GM12873 (cell line): ENCODE measurements around the gene TNFRSF13B.
A peak's percentile ranks its signal among the peaks of the same experiment; 100 is the strongest.

Experiments used
- TF ChIP-seq, protein P1 (sequence below): IDR thresholded peaks from 2 replicates; pipeline ENCODE4 v1.5.1; 2012; ENCODE audit warnings: low read depth, mild to moderate bottlenecking, moderate library complexity, low read length, control low read depth; ENCODE audit not compliant: insufficient read depth; ENCODE audit errors: missing control alignments

Gene TNFRSF13B

DNA sequence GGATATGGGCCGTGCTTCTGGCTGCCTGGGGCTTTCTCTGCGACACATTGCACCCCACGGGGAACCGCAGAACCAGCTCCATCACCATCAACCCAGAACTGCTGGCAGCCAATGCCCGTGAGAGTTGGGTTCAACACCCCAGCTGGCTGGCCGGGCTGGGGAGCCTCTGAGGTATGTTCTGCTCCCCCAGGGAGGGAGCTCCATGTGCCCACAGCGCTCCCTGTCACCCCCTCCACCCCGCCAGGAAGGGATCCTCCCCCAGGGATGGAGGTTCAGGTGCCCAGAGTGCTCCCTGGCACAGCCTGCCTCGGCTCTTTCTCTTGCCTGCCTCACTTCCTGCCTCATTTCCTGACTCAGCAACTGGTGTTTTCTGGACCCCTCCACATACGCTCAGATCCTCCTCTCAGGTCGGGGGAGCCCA lies 46.1 kb upstream of the TNFRSF13B start:
- TF ChIP-seq, protein P1, sequence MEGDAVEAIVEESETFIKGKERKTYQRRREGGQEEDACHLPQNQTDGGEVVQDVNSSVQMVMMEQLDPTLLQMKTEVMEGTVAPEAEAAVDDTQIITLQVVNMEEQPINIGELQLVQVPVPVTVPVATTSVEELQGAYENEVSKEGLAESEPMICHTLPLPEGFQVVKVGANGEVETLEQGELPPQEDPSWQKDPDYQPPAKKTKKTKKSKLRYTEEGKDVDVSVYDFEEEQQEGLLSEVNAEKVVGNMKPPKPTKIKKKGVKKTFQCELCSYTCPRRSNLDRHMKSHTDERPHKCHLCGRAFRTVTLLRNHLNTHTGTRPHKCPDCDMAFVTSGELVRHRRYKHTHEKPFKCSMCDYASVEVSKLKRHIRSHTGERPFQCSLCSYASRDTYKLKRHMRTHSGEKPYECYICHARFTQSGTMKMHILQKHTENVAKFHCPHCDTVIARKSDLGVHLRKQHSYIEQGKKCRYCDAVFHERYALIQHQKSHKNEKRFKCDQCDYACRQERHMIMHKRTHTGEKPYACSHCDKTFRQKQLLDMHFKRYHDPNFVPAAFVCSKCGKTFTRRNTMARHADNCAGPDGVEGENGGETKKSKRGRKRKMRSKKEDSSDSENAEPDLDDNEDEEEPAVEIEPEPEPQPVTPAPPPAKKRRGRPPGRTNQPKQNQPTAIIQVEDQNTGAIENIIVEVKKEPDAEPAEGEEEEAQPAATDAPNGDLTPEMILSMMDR = no peak

DNA sequence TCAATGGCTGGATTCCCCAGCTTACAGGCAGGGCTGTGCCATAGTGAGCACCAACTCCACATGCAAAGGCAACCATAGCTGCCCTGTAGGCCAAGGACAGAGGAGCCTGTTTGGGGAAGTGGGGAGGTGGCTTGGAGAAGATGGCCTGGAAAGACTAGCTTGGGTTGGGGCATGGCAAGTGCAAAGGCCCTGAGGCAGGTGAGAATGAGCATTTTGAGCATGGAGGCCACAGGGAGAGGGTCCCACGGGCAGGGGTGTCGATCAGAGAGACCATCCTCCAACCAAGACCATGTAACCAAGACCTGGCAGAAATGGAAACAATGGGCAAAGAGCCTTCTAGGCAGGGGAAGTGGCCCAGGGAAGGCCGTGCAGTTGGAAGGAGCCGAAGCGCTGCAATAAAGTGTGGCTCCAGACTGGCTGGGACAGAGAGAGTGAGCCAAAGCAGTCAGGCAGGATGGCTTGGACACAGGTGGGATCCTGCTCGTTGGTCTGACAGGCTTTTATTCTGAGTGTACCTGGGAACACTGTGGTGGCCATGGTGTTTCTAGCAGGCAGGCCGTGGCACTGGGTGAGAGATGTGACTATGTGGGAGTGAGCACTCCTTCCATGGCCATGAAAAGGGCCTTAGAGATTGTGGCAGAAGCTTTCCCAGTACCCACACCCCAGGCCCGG lies 45.6 kb upstream of the TNFRSF13B start:
- TF ChIP-seq, protein P1 = no peak

DNA sequence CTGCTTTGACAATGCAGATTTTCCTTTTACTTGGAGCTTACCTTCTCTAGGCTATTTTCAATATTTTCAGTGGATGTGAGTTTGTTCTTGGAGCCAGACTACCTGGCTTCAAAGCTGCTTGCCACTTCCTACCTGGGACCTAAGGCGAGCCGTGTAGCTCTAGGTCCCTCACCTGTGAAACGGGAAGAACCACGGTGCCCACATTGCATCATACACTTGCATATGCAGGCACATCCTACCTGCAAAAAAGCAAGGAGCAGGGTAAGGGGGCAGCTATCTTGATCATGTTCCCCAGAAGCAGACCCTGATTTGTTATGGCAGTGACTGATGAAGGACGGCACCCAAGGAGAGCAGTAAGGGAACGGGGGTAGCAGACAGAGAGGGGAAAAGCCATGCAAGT lies 43.3 kb upstream of the TNFRSF13B start:
- TF ChIP-seq, protein P1 = no peak

DNA sequence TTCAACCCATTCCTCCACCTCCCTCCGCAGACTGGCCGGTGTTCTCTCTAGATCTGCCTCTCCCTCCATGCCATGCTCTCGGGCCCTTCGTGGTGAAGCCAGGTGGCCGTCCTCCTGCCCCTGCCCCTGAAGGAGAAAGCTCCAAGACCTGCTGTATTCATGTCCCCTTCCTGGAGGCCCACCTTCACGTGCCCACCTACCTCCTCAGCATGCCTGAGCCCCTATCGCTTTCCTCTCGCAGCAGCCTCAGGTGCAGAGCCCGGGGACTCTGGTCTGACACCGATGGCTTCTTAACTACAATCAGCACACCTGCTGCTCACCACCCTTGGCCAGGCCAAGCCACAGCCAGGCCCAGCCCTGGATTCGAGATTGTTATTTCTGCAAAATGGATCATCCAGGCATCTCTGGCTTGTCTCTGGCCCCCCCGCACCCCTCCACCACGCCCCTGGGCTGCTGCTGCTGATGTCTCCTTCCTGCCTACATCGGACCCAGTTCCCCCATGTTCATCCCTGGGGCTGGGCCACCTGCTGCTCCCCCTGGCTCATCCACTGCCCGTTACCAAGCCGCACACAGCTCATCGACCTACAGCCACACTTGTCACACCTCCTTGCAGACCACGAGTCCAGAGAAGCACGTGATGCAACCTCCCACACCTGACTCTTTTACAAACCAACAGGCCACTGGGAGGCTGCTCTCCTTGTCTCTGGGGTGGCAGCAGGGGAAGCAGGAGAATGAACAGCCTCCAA lies 32.5 kb upstream of the TNFRSF13B start:
- TF ChIP-seq, protein P1 = no peak

DNA sequence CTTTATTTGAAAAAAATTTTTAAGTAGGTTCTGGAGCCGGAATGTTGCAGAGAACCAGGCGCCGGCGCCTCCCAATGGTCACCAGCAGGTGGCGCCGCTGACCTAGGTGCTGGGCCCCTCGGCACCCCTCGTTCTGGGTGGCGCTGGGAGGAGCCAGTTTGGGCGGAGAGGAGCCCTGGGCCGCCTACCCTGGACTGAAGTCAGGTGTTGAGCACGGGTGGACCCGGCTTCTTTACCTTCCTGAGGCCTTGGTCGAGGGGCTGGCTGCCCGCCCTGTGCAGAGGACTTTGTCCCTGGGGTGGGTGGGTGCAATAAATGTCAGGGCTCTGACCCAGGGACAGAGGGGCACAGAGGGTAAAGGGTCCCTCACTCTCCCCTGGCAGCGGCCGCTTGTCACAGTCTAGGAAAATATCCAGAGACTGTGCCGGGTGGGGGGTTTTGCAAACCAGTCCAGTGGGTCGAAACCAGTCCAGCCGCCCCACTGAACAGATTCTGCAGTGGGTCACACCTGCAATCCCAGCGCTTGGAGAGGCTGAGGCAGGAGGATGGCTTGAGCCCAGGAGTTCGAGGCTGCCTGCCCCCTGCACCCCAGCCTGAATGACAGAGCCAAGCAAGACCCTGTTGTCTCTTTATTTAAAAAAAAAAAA lies 30.1 kb upstream of the TNFRSF13B start:
- TF ChIP-seq, protein P1 = peak; percentile 90

DNA sequence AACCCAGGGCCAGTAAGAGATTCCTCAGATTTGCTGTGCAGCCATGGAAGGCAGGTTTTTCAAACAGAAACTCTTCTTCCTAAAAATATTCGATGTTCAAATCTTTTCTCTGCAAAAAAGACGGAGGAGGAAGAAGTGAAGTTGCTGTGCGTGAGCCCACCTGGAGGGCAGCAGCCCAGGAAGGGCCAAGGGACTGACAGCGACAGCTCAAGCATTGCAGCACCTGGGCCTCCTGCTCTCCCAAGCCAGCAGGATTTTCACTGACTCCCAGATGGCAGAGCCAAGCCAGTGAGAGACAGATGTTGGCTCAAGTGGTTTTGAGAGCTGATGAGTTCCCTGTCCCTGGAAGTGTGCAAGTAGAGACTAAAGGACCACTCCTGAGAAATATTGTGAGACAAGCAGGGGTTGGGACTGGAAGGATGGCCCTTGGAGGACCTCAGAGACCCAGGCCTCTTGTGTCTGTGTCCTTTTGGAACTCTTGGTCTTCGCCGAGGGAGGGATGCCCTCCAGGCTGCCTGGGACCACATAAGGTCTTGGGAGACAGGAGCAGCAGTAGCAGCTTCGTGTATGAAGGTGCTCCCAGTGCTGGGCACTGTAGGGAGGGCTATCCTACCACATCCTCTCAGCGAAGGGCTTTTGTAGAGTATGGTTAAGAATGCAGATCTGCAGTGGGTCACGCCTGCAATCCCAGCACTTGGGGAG lies 29.3 kb upstream of the TNFRSF13B start:
- TF ChIP-seq, protein P1 = no peak
